ENCODE data around the gene SERPIND1. TPM values are rescaled to one million over a fixed set of nuclear protein-coding genes. Genes with fewer than 3 reads are reported as not detected.

Gene SERPIND1, protein sequence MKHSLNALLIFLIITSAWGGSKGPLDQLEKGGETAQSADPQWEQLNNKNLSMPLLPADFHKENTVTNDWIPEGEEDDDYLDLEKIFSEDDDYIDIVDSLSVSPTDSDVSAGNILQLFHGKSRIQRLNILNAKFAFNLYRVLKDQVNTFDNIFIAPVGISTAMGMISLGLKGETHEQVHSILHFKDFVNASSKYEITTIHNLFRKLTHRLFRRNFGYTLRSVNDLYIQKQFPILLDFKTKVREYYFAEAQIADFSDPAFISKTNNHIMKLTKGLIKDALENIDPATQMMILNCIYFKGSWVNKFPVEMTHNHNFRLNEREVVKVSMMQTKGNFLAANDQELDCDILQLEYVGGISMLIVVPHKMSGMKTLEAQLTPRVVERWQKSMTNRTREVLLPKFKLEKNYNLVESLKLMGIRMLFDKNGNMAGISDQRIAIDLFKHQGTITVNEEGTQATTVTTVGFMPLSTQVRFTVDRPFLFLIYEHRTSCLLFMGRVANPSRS
- 0.14 TPM in 1 of 2 replicates, not detected in the other for total RNA-seq

DNA sequence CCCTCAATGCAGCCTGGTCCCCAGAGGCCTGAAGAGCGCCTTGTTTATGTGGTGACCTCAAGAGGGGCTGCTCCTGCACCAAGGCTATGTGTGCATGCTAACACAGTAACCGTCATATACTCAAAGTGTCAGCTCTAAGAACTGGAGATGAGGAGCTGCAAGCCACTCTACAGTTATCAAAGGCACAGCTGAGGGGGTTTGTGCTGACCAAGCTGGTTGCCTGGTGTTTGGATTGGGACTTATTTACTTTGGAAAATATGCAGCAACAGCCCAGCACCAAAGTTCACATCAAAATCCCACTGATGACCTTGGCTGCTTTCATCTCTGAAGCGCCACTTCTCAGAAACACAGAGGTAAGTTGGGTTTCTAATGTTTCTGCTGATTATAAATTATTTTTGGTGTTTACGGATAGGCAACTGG, at the start of gene SERPIND1:
Gene SERPIND1, plus strand, starts transcription at position 321 of the 420 bp plus-strand sequence. CDS start 5,200 bp downstream, outside the sequence.

Other genes with a start within 250 kb of the SERPIND1 start
- 18.5 and 30.6 TPM in 2 replicates for gene PI4KA, start 84.7 kb downstream of the SERPIND1 start, total RNA-seq
- 10.4 and 13.4 TPM in 2 replicates for gene SNAP29, start 84.9 kb downstream of the SERPIND1 start, total RNA-seq
- 54.1 and 62.4 TPM in 2 replicates for gene CRKL, start 143.3 kb downstream of the SERPIND1 start, total RNA-seq
- gene AIFM3, start 193.1 kb downstream of the SERPIND1 start, total RNA-seq = 0.56 and 0.85 TPM in 2 replicates
- 19.7 and 22.5 TPM in 2 replicates for gene LZTR1, start 208.2 kb downstream of the SERPIND1 start, total RNA-seq
- gene THAP7, start 228.0 kb downstream of the SERPIND1 start, total RNA-seq = 26.3 and 38.0 TPM in 2 replicates
- gene P2RX6, start 241.1 kb downstream of the SERPIND1 start, total RNA-seq = 0.21 and 0.28 TPM in 2 replicates